ENCODE data around the gene TEX14. TPM values are rescaled to one million over a fixed set of nuclear protein-coding genes. Genes with fewer than 3 reads are reported as not detected.
"Not testable (repeated sequence)": the region's sequence is repeated elsewhere in the genome, so short reads cannot be mapped to it uniquely, and the experiment has no call there.

The TEX14 gene
- total RNA-seq, 1 experiment from 2014 or later = 0.89 TPM

- peak; percentile 69 for TF ChIP-seq TCF7L2 (IDR thresholded peaks at IDR 0.05; ENCODE audit: borderline replicate concordance, extremely low read depth, insufficient read depth, insufficient read length)
- no peak for TF ChIP-seq EZH2 (IDR thresholded peaks at IDR 0.05)
- peak; percentile 83 for TF ChIP-seq FOSL1 (IDR thresholded peaks at IDR 0.05; ENCODE audit: low read depth)
- peak; percentile 86 for TF ChIP-seq SRF (IDR thresholded peaks at IDR 0.05; ENCODE audit: low read depth)
- peak; percentile 93 for TF ChIP-seq CEBPB (IDR thresholded peaks at IDR 0.05; ENCODE audit: low read depth)
- TF ChIP-seq ELF1 (IDR thresholded peaks at IDR 0.05; ENCODE audit: borderline replicate concordance, low read depth) = no peak; the same call in 1 of the 2 replicates
These were observed 32.8 kb downstream of the TEX14 start (continued) for GRCh38 chr17:58658804-58659713.

GRCh38 chr17:58657962-58658803, 33.7 kb downstream of the TEX14 start:
- CTCF ChIA-PET = interaction anchor here (1.6 kb wide), 1 partner anchor 26 kb away, joined by 8 read pairs; no protein-coding TSS in a partner anchor
- not testable (repeated sequence) for ATAC-seq

More at GRCh38 chr17:58657962-58658803, 33.7 kb downstream of the TEX14 start:
- peak overlapping the region; percentile 60 for H3K4me2 ChIP-seq (ENCODE audit: low read length)
- H2AFZ ChIP-seq (ENCODE audit: low read depth, low read length, poor library complexity, severe bottlenecking); H3K27me3 ChIP-seq (ENCODE audit: insufficient read depth, low read length); BruUV-seq (replicated peaks); H3K79me2 ChIP-seq (ENCODE audit: insufficient read depth, low read length); H3K9ac ChIP-seq (ENCODE audit: low read length); H4K20me1 ChIP-seq (ENCODE audit: insufficient read depth); H3K36me3 ChIP-seq (ENCODE audit: control insufficient read depth in 1 of 2, insufficient read depth in 2 of 2, low read length in 2 of 2); H3K9me3 ChIP-seq (ENCODE audit: control insufficient read depth in 1 of 2, insufficient read depth in 1 of 2, low read depth in 1 of 2, low read length in 2 of 2); H3K4me3 ChIP-seq (replicated peaks in 1 of 2; ENCODE audit: low read depth in 1 of 2, low read length in 2 of 2); H3K9me2 ChIP-seq (ENCODE audit: insufficient read depth); intact Hi-C loops (cut with micrococcal nuclease): not testable (repeated sequence)
- POLR2A ChIA-PET = interaction anchor here (0.6 to 8.6 kb wide), 36 partner anchors 8 to 347 kb away, joined by 3 to 338 read pairs (median 5); partner anchors contain the start of genes MTMR4, RAD51C and TEX14
- H3K4me1 ChIP-seq (ENCODE audit: control insufficient read depth in 1 of 2, insufficient read depth in 2 of 2, low read length in 2 of 2) = peaks cover 15 to 22% of the 10 kb centered on the region in 2 experiments
- TF ChIP-seq FOSL1 (IDR thresholded peaks at IDR 0.05; ENCODE audit: low read depth) = peak; percentile 35; the same call in 1 of the 2 replicates
- TF ChIP-seq SP1 (IDR thresholded peaks at IDR 0.05; ENCODE audit: low read depth) = peak; percentile 17; the same call in 1 of the 2 replicates
- TF ChIP-seq CBX3 (IDR thresholded peaks at IDR 0.05; ENCODE audit: low read depth) = peak; percentile 55
- TF ChIP-seq MAX (IDR thresholded peaks at IDR 0.05) = 0 out of 2 replicates have a peak, but pooled peaks have one; percentile 21
- RAD21 ChIA-PET (ENCODE audit: low non-redundant PET in 1 of 2, low total read pairs in 2 of 2, uncharacterized antibody in 2 of 2, unreplicated experiment in 2 of 2) = interaction anchor here in 1 of 2 experiments (1.0 kb wide), 1 partner anchor 26 kb away, joined by 3 read pairs; no protein-coding TSS in a partner anchor
- peak; percentile 22 for DNase-seq (ENCODE audit: low read depth, low spot score)
- H3K27ac ChIP-seq (ENCODE audit: low read depth, low read length) = peak overlapping the region; percentile 7; the same call in 1 of the 2 replicates
